SK-N-SH treated with all-trans-retinoic acid at 6 μM for 48 hours (cell line): ENCODE measurements around the gene CPT1B.

Experiments
- ARNTL ChIP-seq: fragments of 450-650 bp; formaldehyde crosslinking; IDR thresholded peaks from 2 replicates; pipeline ENCODE4 v1.5.0; 2020; ENCODE audit warnings: low read depth, mild to moderate bottlenecking, moderate library complexity, borderline replicate concordance
- ESRRG ChIP-seq: fragments of 250-450 bp; sonication (Bioruptor Pico); IDR thresholded peaks from 2 replicates; pipeline ENCODE4 v1.6.1; 2021; ENCODE audit warnings: mild to moderate bottlenecking
- RARB ChIP-seq: fragments of 250-450 bp; sonication (Bioruptor Pico); IDR thresholded peaks from 2 replicates; pipeline ENCODE4 v1.8.0; 2021; ENCODE audit warnings: mild to moderate bottlenecking, moderate library complexity
- ZFP30 ChIP-seq: fragments of 450-650 bp; formaldehyde crosslinking; IDR thresholded peaks from 2 replicates; pipeline ENCODE4 v1.5.0; 2022; ENCODE audit warnings: mild to moderate bottlenecking, moderate library complexity

GRCh38 chr22:50599816-50600455 lies 21.7 kb upstream of the CPT1B start:
- no peak for TF ChIP-seq RARB (CRISPR knock-in tag)
- no peak for TF ChIP-seq ESRRG (CRISPR knock-in tag)
- TF ChIP-seq ARNTL = no peak
- TF ChIP-seq ZFP30 = peak; percentile 38; the same call in 1 of the 2 replicates
